Activated naive CD8-positive, alpha-beta T cell treated with anti-CD3 and anti-CD28 coated beads for 36 hours (primary cell): ENCODE measurements around the gene GRAMD1C. TPM values are rescaled to one million over a fixed set of nuclear protein-coding genes. Genes with fewer than 3 reads are reported as not detected.

Experiments used
- DNase-seq: peaks from one replicate; pipeline ENCODE4 v3.0.0; 2021
- H3K27ac Mint-ChIP-seq: one replicate; pipeline ENCODE4 v1.8.0; 2022; ENCODE audit warnings: mild to moderate bottlenecking, moderate library complexity, mixed read lengths
- H3K27me3 Mint-ChIP-seq: one replicate; pipeline ENCODE4 v1.8.0; 2022; ENCODE audit warnings: mild to moderate bottlenecking, mixed read lengths
- H3K36me3 Mint-ChIP-seq: one replicate; pipeline ENCODE4 v1.8.0; 2021; ENCODE audit warnings: mild to moderate bottlenecking, mixed read lengths
- H3K4me1 Mint-ChIP-seq: one replicate; pipeline ENCODE4 v1.8.0; 2021; ENCODE audit warnings: mixed read lengths
- H3K4me3 Mint-ChIP-seq: one replicate; pipeline ENCODE4 v1.8.0; 2022; ENCODE audit warnings: mild to moderate bottlenecking, moderate library complexity, mixed read lengths
- H3K9me3 Mint-ChIP-seq: one replicate; pipeline ENCODE4 v1.8.0; 2022; ENCODE audit warnings: mixed read lengths
- total RNA-seq, 2 experiments: library from RNA; stranded (reverse); gene quantifications; one replicate each; pipeline ENCODE4 v1.2.3, GENCODE V29; 2021

GRAMD1C gene
- total RNA-seq = under 1 TPM; 0.21 to 0.54 TPM

- peak; percentile 87 for DNase-seq
- H3K4me1 Mint-ChIP-seq = peaks cover 7% of the 10 kb centered on the region
- H3K27me3 Mint-ChIP-seq = no peaks in the 10 kb centered on the region
- H3K9me3 Mint-ChIP-seq = no peaks in the 10 kb centered on the region
- peak within 1 kb of the TSS; percentile 70 for H3K4me3 Mint-ChIP-seq
- no peak within 1 kb of the TSS for H3K27ac Mint-ChIP-seq
- no peaks in the 10 kb centered on the region for H3K36me3 Mint-ChIP-seq
Measured at GRCh38 chr3:113838631-113839209, at the start of gene GRAMD1C. Gene GRAMD1C (plus strand): TSS chr3:113838788. CDS start chr3:113838910, 122 bp downstream.

DNA sequence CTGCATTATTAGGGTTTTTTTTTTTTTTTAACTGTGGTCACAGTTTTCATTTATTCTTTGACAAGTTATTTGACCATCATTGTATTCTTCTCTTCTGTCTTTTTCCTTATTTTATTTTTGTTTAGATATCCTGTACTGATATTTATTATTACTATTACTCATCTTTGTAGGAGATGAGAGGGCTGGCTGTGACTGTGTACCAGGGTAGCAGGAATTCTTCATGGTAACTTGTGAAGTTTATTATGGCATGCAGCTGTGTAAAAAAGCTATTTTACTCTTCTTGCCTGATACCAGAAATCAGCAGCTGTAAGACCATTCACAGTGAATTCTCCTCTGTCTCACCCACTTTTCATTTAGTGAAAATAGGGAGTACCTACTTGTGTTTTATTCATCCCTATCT lies 47.2 kb upstream of the GRAMD1C start:
- peaks cover 8% of the 10 kb centered on the region for H3K36me3 Mint-ChIP-seq
- H3K4me3 Mint-ChIP-seq = no peak overlapping the region
- peaks cover 2% of the 10 kb centered on the region for H3K4me1 Mint-ChIP-seq
- no peaks in the 10 kb centered on the region for H3K9me3 Mint-ChIP-seq
- no peak for DNase-seq
- no peaks in the 10 kb centered on the region for H3K27me3 Mint-ChIP-seq
- H3K27ac Mint-ChIP-seq = no peak overlapping the region

DNA sequence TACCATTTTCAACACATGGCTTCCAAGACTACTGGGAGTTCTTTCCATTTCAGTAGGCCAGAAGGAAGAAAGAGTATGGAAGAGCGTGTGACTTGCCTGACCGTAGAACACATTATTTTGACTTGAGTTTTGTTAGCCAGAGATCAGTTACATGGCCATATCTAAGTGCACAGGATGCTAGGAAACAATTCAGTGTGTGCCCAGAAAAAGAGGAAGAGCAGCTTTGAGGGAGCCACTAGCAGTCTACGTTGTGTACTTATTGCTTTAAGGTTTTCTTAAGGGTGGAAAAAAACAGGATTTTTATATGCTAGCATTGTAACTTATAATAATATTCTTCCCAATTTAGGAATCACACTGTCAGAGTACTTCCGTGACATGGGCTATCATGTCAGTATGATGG lies 44.1 kb upstream of the GRAMD1C start:
- DNase-seq = no peak
- H3K36me3 Mint-ChIP-seq = peaks cover 8% of the 10 kb centered on the region
- H3K27me3 Mint-ChIP-seq = no peaks in the 10 kb centered on the region
- no peaks in the 10 kb centered on the region for H3K9me3 Mint-ChIP-seq
- H3K4me3 Mint-ChIP-seq = no peak overlapping the region
- no peak overlapping the region for H3K27ac Mint-ChIP-seq
- H3K4me1 Mint-ChIP-seq = peaks cover 2% of the 10 kb centered on the region

DNA sequence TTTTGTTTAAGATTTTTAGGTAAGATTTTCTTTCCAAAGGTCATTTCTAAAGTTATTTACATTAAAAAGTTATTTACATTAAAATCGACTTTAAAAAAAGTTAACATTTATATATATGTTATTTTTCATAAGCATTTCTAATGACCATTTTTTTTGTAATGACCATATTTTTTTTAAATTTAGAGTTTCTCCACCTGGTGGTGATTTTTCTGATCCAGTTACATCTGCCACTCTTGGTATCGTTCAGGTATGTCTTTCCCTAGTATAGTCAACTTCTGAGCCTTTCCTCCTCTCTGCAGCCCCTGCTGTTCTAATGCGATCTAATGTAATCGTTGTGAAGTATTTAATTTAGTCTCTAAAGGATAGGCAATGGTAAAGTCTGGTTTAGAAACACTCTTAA lies 42.9 kb upstream of the GRAMD1C start:
- H3K27me3 Mint-ChIP-seq = no peaks in the 10 kb centered on the region
- no peak for DNase-seq
- H3K27ac Mint-ChIP-seq = no peak overlapping the region
- no peaks in the 10 kb centered on the region for H3K9me3 Mint-ChIP-seq
- H3K36me3 Mint-ChIP-seq = peaks cover 8% of the 10 kb centered on the region
- H3K4me3 Mint-ChIP-seq = no peak overlapping the region
- H3K4me1 Mint-ChIP-seq = peaks cover 2% of the 10 kb centered on the region

DNA sequence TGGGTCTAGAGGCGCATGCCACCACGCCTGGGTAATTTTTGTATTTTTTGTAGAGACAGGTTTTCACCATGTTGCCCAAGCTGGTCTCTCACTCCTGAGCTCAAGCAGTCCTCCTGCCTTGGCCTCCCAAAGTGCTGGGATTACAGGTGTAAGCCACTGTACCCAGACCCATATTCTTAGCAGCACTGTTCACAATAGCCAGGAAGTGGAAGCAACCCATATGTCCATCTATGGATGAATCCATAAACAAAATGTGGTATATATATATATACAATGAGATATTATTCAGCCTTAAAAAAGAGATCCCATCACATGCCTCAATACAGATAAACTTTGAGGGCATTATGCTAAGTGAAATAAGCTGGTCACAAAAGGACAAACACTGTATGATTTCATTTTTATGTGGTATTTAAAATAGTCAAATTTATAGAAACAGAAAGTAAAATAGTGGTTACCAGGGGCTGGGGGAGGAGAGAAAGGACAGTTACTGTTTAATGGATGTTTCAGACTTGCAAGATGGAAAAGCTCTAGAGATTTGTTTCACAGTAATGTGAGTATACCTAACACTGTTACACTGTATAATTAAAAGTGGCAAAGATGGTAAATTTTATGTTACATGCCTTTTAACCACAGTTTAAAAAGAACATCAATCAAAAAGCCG lies 35.7 kb upstream of the GRAMD1C start:
- H3K9me3 Mint-ChIP-seq = no peaks in the 10 kb centered on the region
- H3K27me3 Mint-ChIP-seq = no peaks in the 10 kb centered on the region
- peaks cover 6% of the 10 kb centered on the region for H3K36me3 Mint-ChIP-seq
- DNase-seq = no peak
- no peak overlapping the region for H3K27ac Mint-ChIP-seq
- no peak overlapping the region for H3K4me3 Mint-ChIP-seq
- peaks cover 11% of the 10 kb centered on the region for H3K4me1 Mint-ChIP-seq

DNA sequence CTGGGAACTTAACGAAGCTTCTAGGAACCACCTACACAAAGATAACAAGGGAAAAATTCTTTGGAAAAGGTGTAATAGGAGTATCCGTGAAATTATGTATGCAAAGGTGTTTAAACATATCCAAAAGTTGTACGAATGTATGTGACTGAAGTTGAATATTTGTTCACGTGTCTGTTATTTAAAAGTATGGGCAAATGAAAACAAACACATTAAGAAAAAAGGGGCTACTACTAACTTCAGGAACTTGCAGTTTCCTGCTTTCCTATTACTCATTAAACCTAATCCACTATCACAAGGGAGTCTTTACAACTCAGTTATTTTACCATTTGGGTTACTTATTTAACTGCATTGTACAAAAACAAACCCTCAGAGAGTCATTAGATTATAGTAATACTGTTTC lies 33.9 kb upstream of the GRAMD1C start:
- Mint-ChIP-seq H3K9me3 (no peaks in the 10 kb centered on the region), H3K4me3 (no peak overlapping the region), H3K27ac (no peak overlapping the region), H3K36me3 (peaks cover 8% of the 10 kb centered on the region), H3K27me3 (no peaks in the 10 kb centered on the region), H3K4me1 (peaks cover 11% of the 10 kb centered on the region)
- DNase-seq = no peak

DNA sequence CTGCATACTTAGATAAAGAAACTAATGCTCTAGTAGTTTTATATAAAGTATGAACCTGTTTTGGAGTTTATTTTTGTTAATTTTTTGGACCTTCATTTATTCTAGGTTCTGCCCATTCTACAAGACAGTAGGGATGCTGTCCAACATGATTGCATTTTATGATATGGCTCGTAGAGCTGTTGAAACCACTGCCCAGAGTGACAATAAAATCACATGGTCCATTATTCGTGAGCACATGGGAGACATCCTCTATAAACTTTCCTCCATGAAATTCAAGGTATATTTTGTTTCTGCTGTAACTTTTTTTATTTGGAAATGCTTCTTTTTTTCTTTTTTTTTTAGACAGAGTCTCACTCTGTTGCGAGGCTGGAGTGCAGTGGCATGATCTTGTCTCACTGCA lies 33.3 kb upstream of the GRAMD1C start:
- no peak overlapping the region for H3K27ac Mint-ChIP-seq
- peaks cover 11% of the 10 kb centered on the region for H3K4me1 Mint-ChIP-seq
- no peak overlapping the region for H3K4me3 Mint-ChIP-seq
- no peaks in the 10 kb centered on the region for H3K27me3 Mint-ChIP-seq
- H3K9me3 Mint-ChIP-seq = no peaks in the 10 kb centered on the region
- peaks cover 8% of the 10 kb centered on the region for H3K36me3 Mint-ChIP-seq
- DNase-seq = no peak

- Mint-ChIP-seq H3K36me3 (peaks cover 9% of the 10 kb centered on the region), H3K27ac (no peak overlapping the region)
Measured at GRCh38 chr3:113812854-113813253, 25.7 kb upstream of the GRAMD1C start.

DNA sequence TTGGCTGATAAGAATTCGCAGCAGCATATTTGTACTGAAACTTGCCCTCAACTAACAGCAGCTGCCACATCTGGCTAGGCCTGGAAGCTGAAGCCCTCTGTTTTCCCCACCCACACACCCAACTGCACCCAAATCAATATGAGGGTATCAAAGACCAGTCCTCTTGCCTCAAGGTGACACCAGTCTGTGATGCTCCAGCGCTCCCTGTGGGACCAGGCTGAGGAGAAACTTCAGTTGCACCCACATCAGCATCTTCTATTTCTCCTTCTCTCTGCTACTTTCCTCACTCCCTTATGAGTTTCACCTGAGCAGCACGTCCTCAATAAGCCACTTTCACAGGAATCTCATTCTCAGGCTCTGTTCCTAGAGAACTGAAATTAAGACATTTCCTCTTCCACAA lies 18.7 kb upstream of the GRAMD1C start:
- Mint-ChIP-seq H3K27me3 (no peaks in the 10 kb centered on the region), H3K9me3 (no peaks in the 10 kb centered on the region), H3K27ac (no peak overlapping the region), H3K36me3 (no peaks in the 10 kb centered on the region), H3K4me1 (no peaks in the 10 kb centered on the region), H3K4me3 (no peak overlapping the region)
- no peak for DNase-seq

More at GRCh38 chr3:113812854-113813253, 25.7 kb upstream of the GRAMD1C start:
- Mint-ChIP-seq H3K27me3 (no peaks in the 10 kb centered on the region), H3K4me3 (no peak overlapping the region), H3K4me1 (no peaks in the 10 kb centered on the region), H3K9me3 (no peaks in the 10 kb centered on the region)
- DNase-seq = no peak

DNA sequence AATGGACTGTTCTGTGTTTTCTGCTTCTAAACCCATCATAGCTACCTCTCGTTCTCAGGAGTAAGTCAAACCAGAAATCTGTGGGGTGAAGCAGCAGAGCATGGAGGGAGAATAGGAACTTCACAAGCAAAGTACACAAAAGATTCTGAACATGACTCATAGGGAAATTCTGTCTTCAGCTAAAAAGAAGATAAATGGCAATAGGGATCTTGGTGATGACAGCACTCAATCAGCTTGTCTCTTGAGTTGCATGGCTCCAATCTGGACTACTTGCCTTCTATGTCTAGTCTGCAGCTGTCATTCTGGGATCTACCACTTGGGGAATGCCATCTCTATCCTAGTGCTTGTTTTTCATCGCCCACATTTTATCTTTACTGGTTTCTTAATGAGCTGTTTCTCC lies 13.5 kb upstream of the GRAMD1C start:
- no peaks in the 10 kb centered on the region for H3K4me1 Mint-ChIP-seq
- DNase-seq = no peak
- H3K36me3 Mint-ChIP-seq = no peaks in the 10 kb centered on the region
- no peak overlapping the region for H3K4me3 Mint-ChIP-seq
- H3K27me3 Mint-ChIP-seq = no peaks in the 10 kb centered on the region
- no peak overlapping the region for H3K27ac Mint-ChIP-seq
- H3K9me3 Mint-ChIP-seq = no peaks in the 10 kb centered on the region

GRCh38 chr3:113828600-113828999 lies 10.0 kb upstream of the GRAMD1C start:
- no peak for DNase-seq
- H3K4me3 Mint-ChIP-seq = no peak overlapping the region
- H3K9me3 Mint-ChIP-seq = peaks cover 6% of the 10 kb centered on the region
- no peak overlapping the region for H3K27ac Mint-ChIP-seq
- H3K36me3 Mint-ChIP-seq = peaks cover 5% of the 10 kb centered on the region
- peaks cover 8% of the 10 kb centered on the region for H3K4me1 Mint-ChIP-seq
- H3K27me3 Mint-ChIP-seq = no peaks in the 10 kb centered on the region

GRCh38 chr3:113829576-113830354 lies 8.8 kb upstream of the GRAMD1C start:
- Mint-ChIP-seq H3K4me3 (no peak overlapping the region), H3K36me3 (peaks cover 5% of the 10 kb centered on the region), H3K27me3 (no peaks in the 10 kb centered on the region), H3K9me3 (peaks cover 6% of the 10 kb centered on the region), H3K27ac (no peak overlapping the region), H3K4me1 (peaks cover 8% of the 10 kb centered on the region)
- no peak for DNase-seq

- Mint-ChIP-seq H3K4me1 (peaks cover 8% of the 10 kb centered on the region), H3K27ac (no peak overlapping the region), H3K36me3 (peaks cover 5% of the 10 kb centered on the region)
Measured at GRCh38 chr3:113831103-113831355, 7.6 kb upstream of the GRAMD1C start.

DNA sequence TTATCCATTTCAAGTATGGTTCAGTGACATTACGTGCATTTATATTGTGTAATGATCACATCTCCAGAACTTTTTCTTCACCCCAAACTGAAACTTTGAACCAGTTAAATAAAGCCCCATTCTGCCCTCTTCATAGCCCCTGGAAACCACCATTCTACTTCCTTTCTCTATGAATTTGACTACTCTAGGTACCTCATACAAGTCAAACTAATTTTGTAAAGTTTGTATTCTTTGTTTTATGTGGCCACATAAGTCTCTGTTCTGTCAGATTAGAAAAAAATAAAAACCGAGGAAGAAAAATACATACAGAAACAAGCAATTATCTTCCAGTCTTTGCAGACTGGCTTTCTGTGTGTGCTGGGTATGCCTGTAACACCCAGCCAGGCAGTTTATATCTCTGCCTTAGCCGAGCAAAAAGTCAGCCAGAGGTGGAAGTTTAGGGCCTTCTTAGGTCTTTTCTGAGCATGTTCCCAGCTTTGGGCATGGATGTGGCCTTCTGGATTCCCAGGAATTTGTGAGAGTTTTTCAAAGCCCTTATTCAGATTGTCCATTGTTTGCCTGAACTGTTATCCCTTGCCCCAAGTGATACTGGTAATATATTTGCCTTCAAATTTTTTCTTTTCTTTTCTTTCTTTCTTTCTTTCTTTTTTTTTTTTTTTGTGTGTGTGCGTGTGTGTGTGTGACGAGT lies 6.0 kb upstream of the GRAMD1C start:
- peaks cover 8% of the 10 kb centered on the region for H3K4me1 Mint-ChIP-seq
- H3K27me3 Mint-ChIP-seq = no peaks in the 10 kb centered on the region
- no peak overlapping the region for H3K4me3 Mint-ChIP-seq
- no peak overlapping the region for H3K27ac Mint-ChIP-seq
- no peak for DNase-seq
- H3K9me3 Mint-ChIP-seq = peaks cover 6% of the 10 kb centered on the region
- H3K36me3 Mint-ChIP-seq = peaks cover 5% of the 10 kb centered on the region

More at GRCh38 chr3:113831103-113831355, 7.6 kb upstream of the GRAMD1C start:
- no peaks in the 10 kb centered on the region for H3K27me3 Mint-ChIP-seq
- peaks cover 6% of the 10 kb centered on the region for H3K9me3 Mint-ChIP-seq
- H3K4me3 Mint-ChIP-seq = no peak overlapping the region
- no peak for DNase-seq

DNA sequence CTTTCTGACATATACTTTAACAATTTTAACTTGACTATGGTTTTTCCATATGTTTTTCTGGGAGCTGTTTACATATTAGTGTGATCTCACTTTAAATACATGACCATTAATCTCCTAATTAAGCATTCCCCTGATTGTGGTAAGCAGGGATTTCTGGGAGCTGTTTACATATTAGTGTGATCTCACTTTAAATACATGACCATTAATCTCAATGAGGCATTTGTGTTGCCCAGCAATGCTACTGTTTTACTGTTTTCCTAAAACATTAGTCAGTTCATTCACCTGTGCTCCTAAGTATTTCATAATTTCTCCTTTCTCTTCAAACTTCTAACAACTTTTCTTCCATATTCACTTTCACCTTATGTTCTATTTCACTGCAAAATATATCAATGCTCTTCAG lies 3.6 kb upstream of the GRAMD1C start:
- H3K36me3 Mint-ChIP-seq = peaks cover 5% of the 10 kb centered on the region

More for the DNA sequence above, 3.6 kb upstream of the GRAMD1C start:
- DNase-seq = no peak
- no peak overlapping the region for H3K27ac Mint-ChIP-seq
- peaks cover 6% of the 10 kb centered on the region for H3K9me3 Mint-ChIP-seq
- no peak overlapping the region for H3K4me3 Mint-ChIP-seq
- no peaks in the 10 kb centered on the region for H3K27me3 Mint-ChIP-seq
- H3K4me1 Mint-ChIP-seq = peaks cover 15% of the 10 kb centered on the region
